IMR-90 (cell line): ENCODE results near the gene NPAS2. TPM values are rescaled to one million over a fixed set of nuclear protein-coding genes. Genes with fewer than 3 reads are reported as not detected.

Experiments used
- ATAC-seq: fragments of 200-7000 bp; cut with Tn5 transposase; 2 replicates; pipeline ENCODE4 v1.9.1; 2020; ENCODE audit warnings: low read depth, mild to moderate bottlenecking, moderate library complexity
- BruUV-seq: library from RNA; stranded (reverse); fragments of 400-500 nt; replicated peaks from 2 replicates; lab custom pipeline; 2021; lab: Mats Ljungman, UMichigan
- CTCF ChIA-PET: fragments of 300-600 bp; formaldehyde crosslinking; extraction: SDS; loops from one replicate; lab custom pipeline; 2021; ENCODE audit warnings: antibody characterized with exemption; lab: Yijun Ruan, JAX
- POLR2A ChIA-PET: fragments of 300-600 bp; sonication (Branson Sonifier 250); formaldehyde crosslinking; loops from one replicate; lab custom pipeline; 2022; ENCODE audit warnings: antibody characterized with exemption; ENCODE audit not compliant: unreplicated experiment; lab: Charles Lee
- DNase-seq: peaks from one replicate; pipeline ENCODE4 v3.0.0; 2013
- H2AFZ ChIP-seq: replicated peaks from 2 replicates; pipeline ENCODE3; 2013; ENCODE audit warnings: low read length, mild to moderate bottlenecking; ENCODE audit not compliant: poor library complexity
- H2AK5ac ChIP-seq: 2 replicates; pipeline ENCODE4 v1.6.1; 2013; ENCODE audit warnings: low read depth, low read length, inconsistent platforms
- H2AK9ac ChIP-seq: replicated peaks from 2 replicates; pipeline ENCODE3; 2013; ENCODE audit warnings: mild to moderate bottlenecking, low read depth, low read length, moderate library complexity; ENCODE audit not compliant: poor library complexity
- H2BK120ac ChIP-seq: 2 replicates; pipeline ENCODE4 v1.6.1; 2013; ENCODE audit warnings: low read depth, low read length, inconsistent platforms
- H2BK15ac ChIP-seq: 3 replicates; pipeline ENCODE4 v1.6.1; 2013; ENCODE audit warnings: low read depth, low read length, inconsistent platforms
- H2BK20ac ChIP-seq: 2 replicates; pipeline ENCODE4 v1.6.1; 2013; ENCODE audit warnings: low read depth, mild to moderate bottlenecking, inconsistent platforms, low read length, moderate library complexity
- H2BK5ac ChIP-seq: 2 replicates; pipeline ENCODE4 v1.6.1; 2013; ENCODE audit warnings: mild to moderate bottlenecking, low read depth, low read length, inconsistent platforms; ENCODE audit not compliant: poor library complexity, severe bottlenecking
- H3K14ac ChIP-seq: replicated peaks from 2 replicates; pipeline ENCODE4 v1.6.1; 2013; ENCODE audit warnings: low read depth, low read length, inconsistent platforms
- H3K18ac ChIP-seq: 2 replicates; pipeline ENCODE4 v1.6.1; 2013; ENCODE audit warnings: low read depth, low read length, control low read depth
- H3K23ac ChIP-seq: 2 replicates; pipeline ENCODE4 v1.6.1; 2013; ENCODE audit warnings: low read depth, low read length, inconsistent platforms
- H3K27ac ChIP-seq: 2 replicates; pipeline ENCODE4 v1.5.1; 2013; ENCODE audit warnings: mild to moderate bottlenecking, control low read depth, low read length; ENCODE audit not compliant: insufficient read depth
- H3K27me3 ChIP-seq: 2 replicates; pipeline ENCODE4 v1.6.1; 2013; ENCODE audit warnings: low read length; ENCODE audit not compliant: control insufficient read depth, insufficient read depth
- H3K36me3 ChIP-seq: 2 replicates; pipeline ENCODE4 v1.6.1; 2013; ENCODE audit warnings: low read length, mixed read lengths; ENCODE audit not compliant: control insufficient read depth, insufficient read depth
- H3K4ac ChIP-seq: 2 replicates; pipeline ENCODE4 v1.6.1; 2013; ENCODE audit warnings: low read depth, low read length, inconsistent platforms
- H3K4me1 ChIP-seq: 2 replicates; pipeline ENCODE4 v1.6.1; 2013; ENCODE audit warnings: low read length, mixed read lengths; ENCODE audit not compliant: control insufficient read depth, insufficient read depth
- H3K4me2 ChIP-seq: 2 replicates; pipeline ENCODE4 v1.6.1; 2013; ENCODE audit warnings: low read depth, mild to moderate bottlenecking, control low read depth, low read length, moderate library complexity
- H3K4me3 ChIP-seq: 2 replicates; pipeline ENCODE4 v1.5.1; 2013; ENCODE audit warnings: low read depth, mild to moderate bottlenecking, control low read depth, low read length, moderate library complexity; ENCODE audit not compliant: insufficient read depth
- H3K56ac ChIP-seq: 2 replicates; pipeline ENCODE4 v1.6.1; 2013; ENCODE audit warnings: low read length, inconsistent platforms; ENCODE audit not compliant: insufficient read depth; ENCODE audit errors: extremely low read depth
- H3K79me1 ChIP-seq, 2 experiments: 2 replicates each; pipeline ENCODE4 v1.6.1; 2013; ENCODE audit warnings: low read length in 2 of 2, inconsistent platforms in 1 of 2, low read depth in 1 of 2
- H3K9ac ChIP-seq: 2 replicates; pipeline ENCODE4 v1.6.1; 2013; ENCODE audit warnings: low read depth, low read length, control low read depth
- H3K9me1 ChIP-seq: 2 replicates; pipeline ENCODE4 v1.6.1; 2013; ENCODE audit warnings: low read length, inconsistent platforms; ENCODE audit not compliant: insufficient read depth
- H3K9me3 ChIP-seq: 2 replicates; pipeline ENCODE4 v1.6.1; 2013; ENCODE audit warnings: low read length; ENCODE audit not compliant: control insufficient read depth, insufficient read depth
- H4K20me1 ChIP-seq: 2 replicates; pipeline ENCODE4 v1.6.1; 2013; ENCODE audit warnings: low read length, inconsistent platforms; ENCODE audit not compliant: insufficient read depth
- H4K5ac ChIP-seq: 2 replicates; pipeline ENCODE4 v1.6.1; 2013; ENCODE audit warnings: mild to moderate bottlenecking, low read depth, low read length, control low read depth
- H4K8ac ChIP-seq, 2 experiments: 2 replicates each; pipeline ENCODE4 v1.6.1; 2013; ENCODE audit warnings: low read depth in 2 of 2, low read length in 2 of 2, control low read depth in 1 of 2, inconsistent platforms in 1 of 2
- H4K91ac ChIP-seq: 2 replicates; pipeline ENCODE4 v1.6.1; 2013; ENCODE audit warnings: low read depth, low read length, inconsistent platforms; ENCODE audit not compliant: insufficient read depth
- CEBPB ChIP-seq: IDR thresholded peaks from 2 replicates; pipeline ENCODE4 v1.6.1; 2012; ENCODE audit warnings: low read depth, low read length, improper control_type of control experiment
- MAZ ChIP-seq: IDR thresholded peaks from 2 replicates; pipeline ENCODE4 v1.6.1; 2012; ENCODE audit warnings: low read depth, mild to moderate bottlenecking, low read length, improper control_type of control experiment, moderate library complexity, borderline replicate concordance
- POLR2A ChIP-seq: IDR thresholded peaks from 2 replicates; pipeline ENCODE4 v1.6.1; 2012; ENCODE audit warnings: mild to moderate bottlenecking, low read depth, low read length
- SMC3 ChIP-seq: fragments of 150-350 bp; IDR thresholded peaks from 2 replicates; pipeline ENCODE4 v1.6.1; 2016; ENCODE audit warnings: low read depth, mild to moderate bottlenecking, antibody characterized with exemption, low read length, moderate library complexity
- WGBS, 2 experiments: methylation state at CpG; one replicate each; pipeline versions ENCODE4 v1.1.5 to v1.1.7; 2013; ENCODE audit warnings: missing lambda C conversion rate in 2 of 2; ENCODE audit not compliant: insufficient read length in 1 of 2; ENCODE audit errors: extremely low coverage in 2 of 2; 5-methylcytosine and 5-hydroxymethylcytosine counted together
- dilution Hi-C: fragments of 300-500 bp; cut with HindIII; formaldehyde crosslinking; loops from one replicate; pipeline ENCODE4 v1.14.3; 2018; ENCODE audit warnings: low sequenced_read_pairs; ENCODE audit not compliant: unreplicated experiment
- in situ Hi-C: fragments of 300-500 bp; cut with MboI; formaldehyde crosslinking; loops from 3 replicates; pipeline ENCODE4 v1.14.3; 2019; ENCODE audit warnings: low sequenced_read_pairs, inconsistent platforms, mixed read lengths
- intact Hi-C: fragments of 100-400 bp; cut with micrococcal nuclease; formaldehyde crosslinking; loops from 2 replicates; pipeline ENCODE4 v1.10.0; 2022
- polyA plus RNA-seq, 3 experiments: library from polyadenylated mRNA; depleted of rRNA; stranded (reverse); fragments of >200 nt; gene quantifications; 2 replicates each; pipeline ENCODE4 v1.2.3, GENCODE V29; 2012; ENCODE audit warnings: low replicate concordance in 1 of 3
- total RNA-seq: library from RNA; depleted of rRNA; stranded (reverse); fragments of >200 nt; gene quantifications from 2 replicates; pipeline ENCODE4 v1.2.3, GENCODE V29; 2012
- TF ChIP-seq, protein P1 (sequence below): fragments of 150-350 bp; IDR thresholded peaks from 2 replicates; pipeline ENCODE4 v1.6.1; 2016; ENCODE audit warnings: low read depth, mild to moderate bottlenecking, low read length, moderate library complexity, borderline replicate concordance

The NPAS2 gene
- total and polyA plus RNA-seq, 2 of the 4 experiments (the other 2 are of a cell fraction) = 5.2 to 14.8 TPM

- H3K27me3 ChIP-seq = peaks cover 2% of the 10 kb centered on the region; the same call in 1 of the 2 replicates
- in situ Hi-C loops = no loop called here
- peaks cover 3% of the 10 kb centered on the region; the same call in 1 of the 2 replicates for H3K36me3 ChIP-seq
- no peaks in the 10 kb centered on the region for H3K9me3 ChIP-seq
- no peak for TF ChIP-seq CEBPB
- no peak for TF ChIP-seq SMC3
- TF ChIP-seq, protein P1, sequence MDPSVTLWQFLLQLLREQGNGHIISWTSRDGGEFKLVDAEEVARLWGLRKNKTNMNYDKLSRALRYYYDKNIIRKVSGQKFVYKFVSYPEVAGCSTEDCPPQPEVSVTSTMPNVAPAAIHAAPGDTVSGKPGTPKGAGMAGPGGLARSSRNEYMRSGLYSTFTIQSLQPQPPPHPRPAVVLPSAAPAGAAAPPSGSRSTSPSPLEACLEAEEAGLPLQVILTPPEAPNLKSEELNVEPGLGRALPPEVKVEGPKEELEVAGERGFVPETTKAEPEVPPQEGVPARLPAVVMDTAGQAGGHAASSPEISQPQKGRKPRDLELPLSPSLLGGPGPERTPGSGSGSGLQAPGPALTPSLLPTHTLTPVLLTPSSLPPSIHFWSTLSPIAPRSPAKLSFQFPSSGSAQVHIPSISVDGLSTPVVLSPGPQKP = no peak
- no peak for TF ChIP-seq MAZ
- TF ChIP-seq POLR2A = no peak
- no peak overlapping the region for H2BK120ac ChIP-seq
- dilution Hi-C loops = no loop called here
- H2AK5ac ChIP-seq = no peak overlapping the region
- CTCF ChIA-PET = no interaction called here
- no TSS peak for BruUV-seq
- no peak overlapping the region for H3K56ac ChIP-seq
- POLR2A ChIA-PET = no interaction called here
- no peak overlapping the region for H2BK15ac ChIP-seq
- H4K5ac ChIP-seq = no peak overlapping the region
- no peak overlapping the region for H3K18ac ChIP-seq
- no peak overlapping the region for H2AFZ ChIP-seq
- H3K14ac ChIP-seq = no peak overlapping the region
- H3K9me1 ChIP-seq = peaks cover 7% of the 10 kb centered on the region
- no peak overlapping the region for H2BK20ac ChIP-seq
- H3K4me3 ChIP-seq = no peak overlapping the region
- no peak overlapping the region for H3K23ac ChIP-seq
- no peaks in the 10 kb centered on the region for H3K4me1 ChIP-seq
- no peak overlapping the region for H3K4me2 ChIP-seq
- no peak overlapping the region for H2AK9ac ChIP-seq
- no peak overlapping the region for H3K4ac ChIP-seq
- no peak overlapping the region for H3K9ac ChIP-seq
- H4K91ac ChIP-seq = no peak overlapping the region
- intact Hi-C loops = no loop called here
- no peak for ATAC-seq
- H3K27ac ChIP-seq = no peak overlapping the region
- DNase-seq = no peak
- no peak overlapping the region for H4K8ac ChIP-seq
- 80% methylated on average over 1 of the region's 4 CpGs; no CpG with 5 or more reads in 1 of the 2 experiments for WGBS, 2 experiments
- H2BK5ac ChIP-seq = no peak overlapping the region
- H3K79me1 ChIP-seq = no peaks in the 10 kb centered on the region
- no peaks in the 10 kb centered on the region for H4K20me1 ChIP-seq
These were observed 221.5 kb downstream of the NPAS2 start for GRCh38 chr2:101041413-101041812.
